ENCODE results near the gene CAMSAP1.
"Not testable (repeated sequence)": the region's sequence is repeated elsewhere in the genome, so short reads cannot be mapped to it uniquely, and the experiment has no call there.

Gene CAMSAP1

GRCh38 chr9:135919318-135919890 lies 12.1 kb upstream of the CAMSAP1 start:
- no peak overlapping the region for H3K9ac ChIP-seq (ENCODE audit: low read length in 2 of 2)
- H3K27ac ChIP-seq (ENCODE audit: low read length): no peak overlapping the region
- H3K4me3 ChIP-seq (ENCODE audit: low read length in 2 of 2): no peak overlapping the region
- no peaks in the 10 kb centered on the region for H3K4me1 ChIP-seq (ENCODE audit: control insufficient read depth, insufficient read depth, low read length)
- peaks cover 5 to 27% of the 10 kb centered on the region in 2 donors for H3K9me3 ChIP-seq (ENCODE audit: control insufficient read depth in 2 of 2, low read length in 2 of 2)
- H3K36me3 ChIP-seq (ENCODE audit: control insufficient read depth in 2 of 2, insufficient read depth in 2 of 2, low read length in 2 of 2): peaks cover 15% of the 10 kb centered on the region in 2 donors
- no peaks in the 10 kb centered on the region for H3K27me3 ChIP-seq (ENCODE audit: control insufficient read depth in 1 of 2, insufficient read depth in 2 of 2, low read length in 2 of 2)

GRCh38 chr9:135916227-135916626 lies 8.9 kb upstream of the CAMSAP1 start:
- H3K9me3 ChIP-seq (ENCODE audit: control insufficient read depth in 2 of 2, low read length in 2 of 2): peaks cover 5 to 35% of the 10 kb centered on the region in 2 donors
- H3K4me1 ChIP-seq (ENCODE audit: control insufficient read depth, insufficient read depth, low read length); H3K4me3 ChIP-seq (ENCODE audit: low read length in 2 of 2); H3K27me3 ChIP-seq (ENCODE audit: control insufficient read depth in 1 of 2, insufficient read depth in 2 of 2, low read length in 2 of 2); H3K27ac ChIP-seq (ENCODE audit: low read length); H3K9ac ChIP-seq (ENCODE audit: low read length in 2 of 2): not testable (repeated sequence)
- H3K36me3 ChIP-seq (ENCODE audit: control insufficient read depth in 2 of 2, insufficient read depth in 2 of 2, low read length in 2 of 2): peaks cover 25 to 28% of the 10 kb centered on the region in 2 donors

- peaks cover 28 to 29% of the 10 kb centered on the region in 2 donors for H3K36me3 ChIP-seq (ENCODE audit: control insufficient read depth in 2 of 2, insufficient read depth in 2 of 2, low read length in 2 of 2)
- no peaks in the 10 kb centered on the region for H3K27me3 ChIP-seq (ENCODE audit: control insufficient read depth in 1 of 2, insufficient read depth in 2 of 2, low read length in 2 of 2)
- H3K9ac ChIP-seq (ENCODE audit: low read length in 2 of 2): no peak overlapping the region
- no peak overlapping the region for H3K27ac ChIP-seq (ENCODE audit: low read length)
- H3K4me3 ChIP-seq (ENCODE audit: low read length in 2 of 2): no peak overlapping the region
- H3K4me1 ChIP-seq (ENCODE audit: control insufficient read depth, insufficient read depth, low read length): no peaks in the 10 kb centered on the region
- H3K9me3 ChIP-seq (ENCODE audit: control insufficient read depth in 2 of 2, low read length in 2 of 2): peaks cover 5 to 35% of the 10 kb centered on the region in 2 donors
These were observed 7.6 kb upstream of the CAMSAP1 start for GRCh38 chr9:135914921-135915320.

GRCh38 chr9:135911233-135911632 lies 3.9 kb upstream of the CAMSAP1 start:
- Histone ChIP-seq H3K36me3 (ENCODE audit: control insufficient read depth in 2 of 2, insufficient read depth in 2 of 2, low read length in 2 of 2) (peaks cover 28 to 29% of the 10 kb centered on the region in 2 donors), H3K4me1 (ENCODE audit: control insufficient read depth, insufficient read depth, low read length) (peaks cover 15% of the 10 kb centered on the region), H3K9me3 (ENCODE audit: control insufficient read depth in 2 of 2, low read length in 2 of 2) (peaks cover 3 to 19% of the 10 kb centered on the region in 2 donors)
- not testable (repeated sequence) for H3K27me3 ChIP-seq (ENCODE audit: control insufficient read depth in 1 of 2, insufficient read depth in 2 of 2, low read length in 2 of 2); H3K9ac ChIP-seq (ENCODE audit: low read length in 2 of 2); H3K27ac ChIP-seq (ENCODE audit: low read length); H3K4me3 ChIP-seq (ENCODE audit: low read length in 2 of 2)

- Histone ChIP-seq H3K36me3 (ENCODE audit: control insufficient read depth in 2 of 2, insufficient read depth in 2 of 2, low read length in 2 of 2) (peaks cover 24 to 27% of the 10 kb centered on the region in 2 donors), H3K9ac (ENCODE audit: low read length in 2 of 2) (no peak overlapping the region), H3K27me3 (ENCODE audit: control insufficient read depth in 1 of 2, insufficient read depth in 2 of 2, low read length in 2 of 2) (no peaks in the 10 kb centered on the region), H3K9me3 (ENCODE audit: control insufficient read depth in 2 of 2, low read length in 2 of 2) (peaks cover 3 to 17% of the 10 kb centered on the region in 2 donors), H3K4me3 (ENCODE audit: low read length in 2 of 2) (no peak overlapping the region), H3K4me1 (ENCODE audit: control insufficient read depth, insufficient read depth, low read length) (peaks cover 20% of the 10 kb centered on the region), H3K27ac (ENCODE audit: low read length) (no peak overlapping the region)
These were observed 3.4 kb upstream of the CAMSAP1 start for GRCh38 chr9:135910757-135911156.

GRCh38 chr9:135910216-135910615 lies 2.9 kb upstream of the CAMSAP1 start:
- Histone ChIP-seq H3K9me3 (ENCODE audit: control insufficient read depth in 2 of 2, low read length in 2 of 2) (peaks cover 3 to 17% of the 10 kb centered on the region in 2 donors), H3K27ac (ENCODE audit: low read length) (no peak overlapping the region), H3K4me3 (ENCODE audit: low read length in 2 of 2) (no peak overlapping the region), H3K27me3 (ENCODE audit: control insufficient read depth in 1 of 2, insufficient read depth in 2 of 2, low read length in 2 of 2) (no peaks in the 10 kb centered on the region), H3K36me3 (ENCODE audit: control insufficient read depth in 2 of 2, insufficient read depth in 2 of 2, low read length in 2 of 2) (peaks cover 19 to 22% of the 10 kb centered on the region in 2 donors), H3K9ac (ENCODE audit: low read length in 2 of 2) (no peak overlapping the region), H3K4me1 (ENCODE audit: control insufficient read depth, insufficient read depth, low read length) (peaks cover 25% of the 10 kb centered on the region)

GRCh38 chr9:135909371-135909770 lies 2.0 kb upstream of the CAMSAP1 start:
- H3K4me3 ChIP-seq (ENCODE audit: low read length in 2 of 2): no peak overlapping the region
- no peak overlapping the region for H3K27ac ChIP-seq (ENCODE audit: low read length)
- H3K36me3 ChIP-seq (ENCODE audit: control insufficient read depth in 2 of 2, insufficient read depth in 2 of 2, low read length in 2 of 2): peaks cover 13 to 14% of the 10 kb centered on the region in 2 donors
- no peak overlapping the region for H3K9ac ChIP-seq (ENCODE audit: low read length in 2 of 2)
- peaks cover 27% of the 10 kb centered on the region for H3K4me1 ChIP-seq (ENCODE audit: control insufficient read depth, insufficient read depth, low read length)
- H3K9me3 ChIP-seq (ENCODE audit: control insufficient read depth in 2 of 2, low read length in 2 of 2): peaks cover 0 to 8% of the 10 kb centered on the region in 2 donors
- no peaks in the 10 kb centered on the region for H3K27me3 ChIP-seq (ENCODE audit: control insufficient read depth in 1 of 2, insufficient read depth in 2 of 2, low read length in 2 of 2)

- Histone ChIP-seq H3K9ac (ENCODE audit: low read length in 2 of 2) (no peak overlapping the region), H3K27ac (ENCODE audit: low read length) (no peak overlapping the region), H3K4me3 (ENCODE audit: low read length in 2 of 2) (peak overlapping the region; percentile 77 to 83), H3K36me3 (ENCODE audit: control insufficient read depth in 2 of 2, insufficient read depth in 2 of 2, low read length in 2 of 2) (peaks cover 10 to 12% of the 10 kb centered on the region in 2 donors), H3K9me3 (ENCODE audit: control insufficient read depth in 2 of 2, low read length in 2 of 2) (peaks cover 0 to 6% of the 10 kb centered on the region in 2 donors), H3K27me3 (ENCODE audit: control insufficient read depth in 1 of 2, insufficient read depth in 2 of 2, low read length in 2 of 2) (no peaks in the 10 kb centered on the region), H3K4me1 (ENCODE audit: control insufficient read depth, insufficient read depth, low read length) (peaks cover 27% of the 10 kb centered on the region)
These were observed 1.4 kb upstream of the CAMSAP1 start for GRCh38 chr9:135908754-135909204.

- H3K9ac ChIP-seq (ENCODE audit: low read length in 2 of 2): peak overlapping the region; percentile 57 to 58
- peaks cover 27% of the 10 kb centered on the region for H3K4me1 ChIP-seq (ENCODE audit: control insufficient read depth, insufficient read depth, low read length)
- H3K27ac ChIP-seq (ENCODE audit: low read length): no peak overlapping the region
These were observed 877 bp upstream of the CAMSAP1 start for GRCh38 chr9:135908093-135908753.

GRCh38 chr9:135907006-135907430 lies 328 bp downstream of the CAMSAP1 start:
- Histone ChIP-seq H3K9me3 (ENCODE audit: control insufficient read depth in 2 of 2, low read length in 2 of 2) (no peaks in the 10 kb centered on the region), H3K4me1 (ENCODE audit: control insufficient read depth, insufficient read depth, low read length) (peaks cover 27% of the 10 kb centered on the region), H3K9ac (ENCODE audit: low read length in 2 of 2) (no peak overlapping the region), H3K27ac (ENCODE audit: low read length) (no peak overlapping the region), H3K36me3 (ENCODE audit: control insufficient read depth in 2 of 2, insufficient read depth in 2 of 2, low read length in 2 of 2) (peaks cover 3 to 4% of the 10 kb centered on the region in 2 donors), H3K4me3 (ENCODE audit: low read length in 2 of 2) (peak overlapping the region in 1 of 2 donors; percentile 71), H3K27me3 (ENCODE audit: control insufficient read depth in 1 of 2, insufficient read depth in 2 of 2, low read length in 2 of 2) (no peaks in the 10 kb centered on the region)

More at GRCh38 chr9:135908093-135908753, 877 bp upstream of the CAMSAP1 start:
- H3K27me3 ChIP-seq (ENCODE audit: control insufficient read depth in 1 of 2, insufficient read depth in 2 of 2, low read length in 2 of 2): no peaks in the 10 kb centered on the region
- peaks cover 5 to 6% of the 10 kb centered on the region in 2 donors for H3K36me3 ChIP-seq (ENCODE audit: control insufficient read depth in 2 of 2, insufficient read depth in 2 of 2, low read length in 2 of 2)
- peak overlapping the region; percentile 77 to 83 for H3K4me3 ChIP-seq (ENCODE audit: low read length in 2 of 2)
- H3K9me3 ChIP-seq (ENCODE audit: control insufficient read depth in 2 of 2, low read length in 2 of 2): peaks cover 0 to 2% of the 10 kb centered on the region in 2 donors

All from stomach smooth muscle (tissue), 2 donors.